Stimulated activated naive CD8-positive, alpha-beta T cell treated with anti-CD3 and anti-CD28 coated beads, Interleukin-15, Interleukin-2, amounts not matched to agents 100 ng/mL and 50 ng/mL, for 24 hours (primary cell): ENCODE data around the gene ULK4.
"Not testable (repeated sequence)": the region's sequence is repeated elsewhere in the genome, so short reads cannot be mapped to it uniquely, and the experiment has no call there.

Experiments used
- H3K27ac Mint-ChIP-seq: one replicate; pipeline ENCODE4 v1.8.0; 2021; ENCODE audit warnings: mild to moderate bottlenecking, mixed read lengths
- H3K27me3 Mint-ChIP-seq: one replicate; pipeline ENCODE4 v1.8.0; 2021; ENCODE audit warnings: mixed read lengths
- H3K36me3 Mint-ChIP-seq: one replicate; pipeline ENCODE4 v1.8.0; 2021; ENCODE audit warnings: low read depth, mixed read lengths
- H3K4me1 Mint-ChIP-seq: one replicate; pipeline ENCODE4 v1.8.0; 2021; ENCODE audit warnings: low read depth, mixed read lengths
- H3K4me3 Mint-ChIP-seq: one replicate; pipeline ENCODE4 v1.8.0; 2021; ENCODE audit warnings: mild to moderate bottlenecking, mixed read lengths
- H3K9me3 Mint-ChIP-seq: one replicate; pipeline ENCODE4 v1.8.0; 2021; ENCODE audit warnings: mixed read lengths

Gene ULK4

GRCh38 chr3:41424543-41425300, 537.2 kb downstream of the ULK4 start:
- Mint-ChIP-seq H3K4me3 (no peak overlapping the region), H3K36me3 (peaks cover 4% of the 10 kb centered on the region), H3K27ac (no peak overlapping the region), H3K27me3 (peaks cover 4% of the 10 kb centered on the region), H3K9me3 (peaks cover 17% of the 10 kb centered on the region), H3K4me1 (peaks cover 13% of the 10 kb centered on the region)

GRCh38 chr3:41419809-41420208, 542.1 kb downstream of the ULK4 start:
- H3K36me3 Mint-ChIP-seq, result peaks cover under 1% of the 10 kb centered on the region
- peak overlapping the region; percentile 53 for H3K4me3 Mint-ChIP-seq
- peaks cover 21% of the 10 kb centered on the region for H3K4me1 Mint-ChIP-seq
- peak overlapping the region; percentile 80 for H3K27ac Mint-ChIP-seq
- no peaks in the 10 kb centered on the region for H3K27me3 Mint-ChIP-seq
- peaks cover under 1% of the 10 kb centered on the region for H3K9me3 Mint-ChIP-seq

GRCh38 chr3:41418961-41419691, 542.8 kb downstream of the ULK4 start:
- peak overlapping the region; percentile 53 for H3K4me3 Mint-ChIP-seq
- H3K36me3 Mint-ChIP-seq, result no peaks in the 10 kb centered on the region
- H3K4me1 Mint-ChIP-seq, result peaks cover 16% of the 10 kb centered on the region
- H3K27ac Mint-ChIP-seq, result peak overlapping the region; percentile 80
- H3K9me3 Mint-ChIP-seq, result no peaks in the 10 kb centered on the region
- no peaks in the 10 kb centered on the region for H3K27me3 Mint-ChIP-seq

- Mint-ChIP-seq H3K36me3 (no peaks in the 10 kb centered on the region), H3K4me1 (peaks cover 16% of the 10 kb centered on the region), H3K4me3 (no peak overlapping the region), H3K27ac (no peak overlapping the region), H3K9me3 (no peaks in the 10 kb centered on the region), H3K27me3 (no peaks in the 10 kb centered on the region)
These were observed 544.3 kb downstream of the ULK4 start for GRCh38 chr3:41417574-41417973.

- Mint-ChIP-seq H3K9me3 (peaks cover 14% of the 10 kb centered on the region), H3K4me1 (peaks cover 3% of the 10 kb centered on the region), H3K27ac (no peak overlapping the region), H3K27me3 (no peaks in the 10 kb centered on the region), H3K36me3 (peaks cover 10% of the 10 kb centered on the region), H3K4me3 (no peak overlapping the region)
These were observed 550.8 kb downstream of the ULK4 start for GRCh38 chr3:41411065-41411464.

- H3K36me3 Mint-ChIP-seq, result peaks cover 10% of the 10 kb centered on the region
- peaks cover 14% of the 10 kb centered on the region for H3K9me3 Mint-ChIP-seq
- no peak overlapping the region for H3K27ac Mint-ChIP-seq
- H3K4me3 Mint-ChIP-seq, result no peak overlapping the region
- no peaks in the 10 kb centered on the region for H3K27me3 Mint-ChIP-seq
- H3K4me1 Mint-ChIP-seq, result peaks cover 14% of the 10 kb centered on the region
These were observed 556.4 kb downstream of the ULK4 start for GRCh38 chr3:41405466-41405865.

GRCh38 chr3:41404582-41404981, 557.3 kb downstream of the ULK4 start:
- Mint-ChIP-seq H3K27ac (no peak overlapping the region), H3K36me3 (peaks cover 10% of the 10 kb centered on the region), H3K27me3 (no peaks in the 10 kb centered on the region), H3K4me3 (no peak overlapping the region), H3K4me1 (peaks cover 14% of the 10 kb centered on the region), H3K9me3 (peaks cover 14% of the 10 kb centered on the region)

GRCh38 chr3:41394896-41395295, 567.0 kb downstream of the ULK4 start:
- Mint-ChIP-seq H3K36me3 (peaks cover 13% of the 10 kb centered on the region), H3K4me1 (no peaks in the 10 kb centered on the region), H3K4me3 (no peak overlapping the region), H3K9me3 (peaks cover 3% of the 10 kb centered on the region), H3K27ac (no peak overlapping the region), H3K27me3 (no peaks in the 10 kb centered on the region)

GRCh38 chr3:41370765-41371535, 591.0 kb downstream of the ULK4 start:
- not testable (repeated sequence) for H3K4me1 Mint-ChIP-seq, H3K4me3 Mint-ChIP-seq, H3K27ac Mint-ChIP-seq, H3K27me3 Mint-ChIP-seq
- Mint-ChIP-seq H3K9me3 (peaks cover 12% of the 10 kb centered on the region), H3K36me3 (peaks cover 10% of the 10 kb centered on the region)

GRCh38 chr3:41370307-41370706, 591.6 kb downstream of the ULK4 start:
- no peaks in the 10 kb centered on the region for H3K27me3 Mint-ChIP-seq
- H3K36me3 Mint-ChIP-seq, result peaks cover 10% of the 10 kb centered on the region
- no peak overlapping the region for H3K4me3 Mint-ChIP-seq
- H3K4me1 Mint-ChIP-seq, result peaks cover 4% of the 10 kb centered on the region
- peaks cover 12% of the 10 kb centered on the region for H3K9me3 Mint-ChIP-seq
- H3K27ac Mint-ChIP-seq, result no peak overlapping the region

GRCh38 chr3:41369838-41370237, 592.1 kb downstream of the ULK4 start:
- Mint-ChIP-seq H3K36me3 (peaks cover 10% of the 10 kb centered on the region), H3K27me3 (no peaks in the 10 kb centered on the region), H3K9me3 (peaks cover 12% of the 10 kb centered on the region), H3K4me3 (no peak overlapping the region), H3K4me1 (peaks cover 4% of the 10 kb centered on the region), H3K27ac (no peak overlapping the region)

GRCh38 chr3:41365973-41366372, 595.9 kb downstream of the ULK4 start:
- Mint-ChIP-seq H3K27me3 (no peaks in the 10 kb centered on the region), H3K4me1 (peaks cover 4% of the 10 kb centered on the region), H3K4me3 (no peak overlapping the region), H3K9me3 (no peaks in the 10 kb centered on the region), H3K36me3 (no peaks in the 10 kb centered on the region), H3K27ac (no peak overlapping the region)

GRCh38 chr3:41364736-41365135, 597.2 kb downstream of the ULK4 start:
- Mint-ChIP-seq H3K9me3 (no peaks in the 10 kb centered on the region), H3K27me3 (no peaks in the 10 kb centered on the region), H3K4me3 (no peak overlapping the region), H3K36me3 (no peaks in the 10 kb centered on the region), H3K4me1 (no peaks in the 10 kb centered on the region), H3K27ac (no peak overlapping the region)

GRCh38 chr3:41363830-41364523, 597.9 kb downstream of the ULK4 start:
- Mint-ChIP-seq H3K4me1 (no peaks in the 10 kb centered on the region), H3K27ac (no peak overlapping the region), H3K9me3 (no peaks in the 10 kb centered on the region), H3K27me3 (no peaks in the 10 kb centered on the region), H3K36me3 (peaks cover 2% of the 10 kb centered on the region), H3K4me3 (no peak overlapping the region)
